Peyer's patch (tissue), 4 donors: ENCODE results near the gene PHF13. TPM values are rescaled to one million over a fixed set of nuclear protein-coding genes. Genes with fewer than 3 reads are reported as not detected.

Experiments used
- DNase-seq, 3 donors: peaks; one replicate each; pipeline ENCODE4 v3.0.0-alpha.2; 2017 to 2019
- H3K27ac ChIP-seq, 4 donors: fragments of 200-600 bp; sonication (generic); one replicate each; pipeline ENCODE4 v1.5.1; 2016 to 2019
- H3K27me3 ChIP-seq, 2 donors: fragments of 200-600 bp; sonication (generic); one replicate each; pipeline ENCODE4 v1.5.1; 2019
- H3K36me3 ChIP-seq, 3 donors: fragments of 200-600 bp; sonication (generic); one replicate each; pipeline ENCODE4 v1.5.1; 2016 to 2019
- H3K4me1 ChIP-seq, 4 donors: fragments of 200-600 bp; sonication (generic); one replicate each; pipeline ENCODE4 v1.5.1; 2016 to 2019
- H3K4me3 ChIP-seq, 4 donors: fragments of 200-600 bp; sonication (generic); 1 replicate in 3 of 4; 2 replicates in 1 of 4; pipeline ENCODE4 v1.5.1; 2016 to 2019; ENCODE audit warnings: mild to moderate bottlenecking in 1 of 4
- H3K9me3 ChIP-seq, 4 donors: fragments of 200-600 bp; sonication (generic); one replicate each; pipeline ENCODE4 v1.5.1; 2016 to 2019; ENCODE audit warnings: mild to moderate bottlenecking in 1 of 4
- CTCF ChIP-seq, 6 experiments: fragments of 450-650 bp in 4 of 6; fragments of 200-600 bp in 2 of 6; sonication (generic) in 1 of 6; IDR thresholded peaks; one replicate each; pipeline ENCODE4 v1.5.1; 2017 to 2019; ENCODE audit warnings: antibody characterized with exemption in 6 of 6, mild to moderate bottlenecking in 3 of 6, moderate library complexity in 1 of 6
- POLR2A ChIP-seq, 2 donors: fragments of 450-650 bp; IDR thresholded peaks; one replicate each; pipeline ENCODE4 v1.5.1; 2017; ENCODE audit warnings: antibody characterized with exemption in 2 of 2, mild to moderate bottlenecking in 2 of 2, moderate library complexity in 2 of 2
- total RNA-seq, 4 donors: library from RNA; depleted of rRNA; stranded (reverse); fragments of >200 nt; gene quantifications; one replicate each; pipeline ENCODE4 v1.1.0, GENCODE V29; 2016

The PHF13 gene
- total RNA-seq, 4 donors from 2014 or later: 3.3 to 7.4 (median 6.0) TPM

DNA sequence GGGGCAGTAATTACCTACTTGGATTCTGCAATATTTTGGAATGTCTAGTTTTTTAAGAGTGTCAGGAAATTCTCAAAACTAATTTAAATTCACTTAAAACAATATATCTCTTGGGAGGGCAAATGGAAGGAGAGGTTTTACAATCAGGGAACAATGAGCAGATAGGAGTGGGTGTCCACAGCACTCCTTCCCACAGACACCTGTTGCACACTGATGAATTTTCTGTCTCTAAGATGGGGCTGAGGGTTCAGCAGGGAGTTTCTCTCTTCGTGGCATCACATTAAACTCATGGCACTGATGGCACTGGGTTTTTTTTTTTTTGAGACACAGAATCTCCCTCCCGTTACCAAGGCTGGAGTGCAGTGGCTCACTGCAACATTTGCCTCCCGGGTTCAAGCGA, 5.5 kb downstream of the PHF13 start:
- Histone ChIP-seq H3K4me1 (peaks cover 0 to 6% (median 2%) of the 10 kb centered on the region in 4 donors), H3K9me3 (no peaks in the 10 kb centered on the region), H3K27me3 (no peaks in the 10 kb centered on the region), H3K36me3 (peaks cover 0 to 45% (median 0%) of the 10 kb centered on the region in 3 donors), H3K27ac (no peak overlapping the region), H3K4me3 (no peak overlapping the region)
- DNase-seq: no peak
- no peak for TF ChIP-seq CTCF (IDR thresholded peaks at IDR 0.05)
- no peak for TF ChIP-seq POLR2A (IDR thresholded peaks at IDR 0.05)

DNA sequence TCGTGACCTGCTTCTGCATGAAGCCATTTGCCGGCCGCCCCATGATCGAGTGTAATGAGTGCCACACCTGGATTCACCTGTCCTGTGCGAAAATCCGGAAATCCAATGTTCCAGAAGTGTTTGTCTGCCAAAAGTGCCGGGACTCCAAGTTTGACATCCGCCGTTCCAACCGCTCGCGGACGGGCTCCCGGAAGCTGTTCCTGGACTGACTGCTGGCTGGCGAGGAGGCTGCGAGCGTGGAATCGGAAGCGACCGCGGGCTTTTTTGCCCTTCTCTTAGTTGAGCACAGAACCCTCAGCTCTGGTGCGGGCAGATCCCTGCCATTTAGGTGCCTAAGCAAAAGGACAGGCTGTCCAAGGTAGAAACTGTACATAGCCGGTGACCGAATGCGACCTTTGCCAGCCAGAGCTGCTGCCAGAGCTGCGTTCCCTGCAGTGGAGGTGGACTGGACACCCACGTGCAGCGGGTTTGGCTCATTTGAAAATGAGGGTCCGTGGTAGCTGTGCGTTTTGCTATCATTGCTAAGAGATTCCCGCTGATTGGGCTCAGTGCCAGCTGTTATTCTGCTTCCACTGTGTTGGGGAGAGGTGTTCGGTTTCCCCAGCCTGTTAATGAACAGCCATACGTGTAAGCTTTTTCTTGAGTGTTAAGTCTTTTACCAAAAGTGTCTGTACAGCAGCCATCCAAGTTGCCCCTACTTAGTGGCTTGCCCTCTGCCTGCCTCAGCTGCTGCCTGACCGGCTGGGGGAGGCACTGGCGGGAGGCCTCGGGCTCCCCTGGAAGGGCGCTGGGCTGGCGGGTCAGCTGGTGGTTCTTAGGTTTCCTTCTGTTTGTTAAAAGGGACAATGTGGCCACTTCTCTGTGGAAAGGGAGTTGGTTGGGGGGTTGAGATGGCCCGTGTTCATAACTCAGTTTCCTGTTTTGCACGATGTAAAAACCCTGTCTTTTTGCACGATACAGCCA, 8.2 kb downstream of the PHF13 start:
- TF ChIP-seq CTCF (IDR thresholded peaks at IDR 0.05): no peak
- no peak for TF ChIP-seq POLR2A (IDR thresholded peaks at IDR 0.05)
- Histone ChIP-seq H3K27ac (no peak overlapping the region), H3K27me3 (no peaks in the 10 kb centered on the region), H3K9me3 (no peaks in the 10 kb centered on the region), H3K4me3 (no peak overlapping the region), H3K4me1 (peaks cover 0 to 13% (median 9%) of the 10 kb centered on the region in 4 donors), H3K36me3 (peaks cover 0 to 45% (median 0%) of the 10 kb centered on the region in 3 donors)
- DNase-seq: no peak

GRCh38 chr1:6622396-6623152, 9.0 kb downstream of the PHF13 start:
- H3K36me3 ChIP-seq: peaks cover 0 to 48% (median 0%) of the 10 kb centered on the region in 3 donors
- H3K27me3 ChIP-seq: no peaks in the 10 kb centered on the region
- TF ChIP-seq POLR2A (IDR thresholded peaks at IDR 0.05) (no peak), CTCF (IDR thresholded peaks at IDR 0.05) (no peak)
- H3K9me3 ChIP-seq: no peaks in the 10 kb centered on the region
- DNase-seq: no peak
- H3K27ac ChIP-seq: no peak overlapping the region
- no peak overlapping the region for H3K4me3 ChIP-seq
- H3K4me1 ChIP-seq: peaks cover 0 to 20% (median 9%) of the 10 kb centered on the region in 4 donors

DNA sequence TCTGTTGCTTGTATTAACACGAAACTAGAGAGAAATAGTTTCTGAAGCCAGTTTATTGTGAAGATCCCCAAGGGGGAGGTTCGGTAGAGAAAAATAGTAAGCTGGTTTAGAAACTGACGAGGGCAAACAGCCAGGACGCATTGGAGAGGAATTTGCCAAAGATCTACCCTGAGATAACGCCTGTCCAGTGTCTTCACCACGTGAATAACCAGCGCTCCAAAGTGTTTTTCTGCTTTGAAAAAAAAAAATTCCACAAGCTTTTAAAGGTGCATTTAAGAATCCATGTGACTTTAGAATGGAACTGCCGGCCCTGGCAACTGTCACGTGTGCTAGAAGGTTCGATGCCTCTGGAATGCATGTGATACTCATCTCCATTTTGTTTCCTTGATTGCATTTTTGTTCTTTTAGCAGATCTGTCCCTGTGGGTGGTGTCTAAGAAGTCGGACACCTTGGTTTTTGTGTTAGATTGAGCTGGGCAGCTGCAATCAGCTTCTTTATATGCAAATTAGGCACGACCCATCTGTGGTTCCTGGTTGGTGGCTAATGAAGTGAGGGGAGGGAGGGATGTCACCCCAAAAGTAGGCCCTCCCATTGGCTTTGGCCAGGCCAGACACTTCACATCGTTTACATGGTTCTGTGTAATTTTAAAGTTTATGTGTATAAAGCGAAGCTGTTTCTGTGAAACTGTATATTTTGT, 9.9 kb downstream of the PHF13 start:
- Histone ChIP-seq H3K9me3 (no peaks in the 10 kb centered on the region), H3K4me1 (peaks cover 0 to 20% (median 9%) of the 10 kb centered on the region in 4 donors), H3K27me3 (no peaks in the 10 kb centered on the region), H3K27ac (no peak overlapping the region), H3K36me3 (peaks cover 0 to 48% (median 0%) of the 10 kb centered on the region in 3 donors), H3K4me3 (no peak overlapping the region)
- no peak for DNase-seq
- no peak for TF ChIP-seq CTCF (IDR thresholded peaks at IDR 0.05)
- TF ChIP-seq POLR2A (IDR thresholded peaks at IDR 0.05): no peak
